GM12878 (cell line): ENCODE data around the gene BIN1. TPM values are rescaled to one million over a fixed set of nuclear protein-coding genes. Genes with fewer than 3 reads are reported as not detected.
A peak's percentile ranks its signal among the peaks of the same experiment; 100 is the strongest.

Experiments used
- ATF7 ChIP-seq: fragments of 450-650 bp; IDR thresholded peaks from 2 replicates; pipeline ENCODE4 v1.6.1; 2016; ENCODE audit warnings: low read depth, mild to moderate bottlenecking
- CBFB ChIP-seq: IDR thresholded peaks from 2 replicates; pipeline ENCODE4 v1.6.1; 2016; ENCODE audit warnings: antibody characterized with exemption, low read depth
- CEBPB ChIP-seq, 2 experiments: fragments of 150-350 bp in 1 of 2; IDR thresholded peaks; 2 replicates each; pipeline ENCODE4 v1.6.1; 2012 to 2014; ENCODE audit warnings: low read depth in 2 of 2, low read length in 2 of 2, borderline replicate concordance in 1 of 2, inconsistent platforms in 1 of 2
- DPF2 ChIP-seq: fragments of 450-650 bp; IDR thresholded peaks from 2 replicates; pipeline ENCODE4 v1.6.1; 2017; ENCODE audit warnings: mild to moderate bottlenecking
- EED ChIP-seq: sonication (generic); IDR thresholded peaks from 2 replicates; pipeline ENCODE4 v1.6.1; 2016; ENCODE audit warnings: antibody characterized with exemption, low read depth
- ETV6 ChIP-seq, 2 experiments: fragments of 450-650 bp in 1 of 2; IDR thresholded peaks in 1 of 2; conservative IDR thresholded peaks in 1 of 2; 2 replicates each; pipeline ENCODE4 v1.6.1; 2014; ENCODE audit warnings: antibody characterized with exemption in 1 of 2, borderline replicate concordance in 1 of 2, low read depth in 1 of 2, mild to moderate bottlenecking in 1 of 2, moderate library complexity in 1 of 2
- FOXK2 ChIP-seq: fragments of 450-650 bp; IDR thresholded peaks from 2 replicates; pipeline ENCODE4 v1.6.1; 2017; ENCODE audit warnings: mild to moderate bottlenecking, moderate library complexity
- FOXM1 ChIP-seq: IDR thresholded peaks from 2 replicates; pipeline ENCODE4 v1.6.1; 2012; ENCODE audit warnings: low read depth, mild to moderate bottlenecking, inconsistent platforms, low read length, moderate library complexity
- GATAD2B ChIP-seq: fragments of 450-650 bp; conservative IDR thresholded peaks from 2 replicates; pipeline ENCODE4 v1.6.1; 2017; ENCODE audit warnings: low read depth, mild to moderate bottlenecking, moderate library complexity
- KLF5 ChIP-seq: fragments of 450-650 bp; IDR thresholded peaks from 2 replicates; pipeline ENCODE4 v1.6.1; 2014; ENCODE audit warnings: mild to moderate bottlenecking; ENCODE audit not compliant: partially characterized antibody
- LARP7 ChIP-seq: fragments of 450-650 bp; IDR thresholded peaks from 2 replicates; pipeline ENCODE4 v1.6.1; 2017; ENCODE audit warnings: mild to moderate bottlenecking
- MYB ChIP-seq: fragments of 150-350 bp; IDR thresholded peaks from 2 replicates; pipeline ENCODE4 v1.6.1; 2014; ENCODE audit warnings: mild to moderate bottlenecking, low read depth, low read length, borderline replicate concordance
- NR2F1 ChIP-seq: fragments of 450-650 bp; conservative IDR thresholded peaks from 2 replicates; pipeline ENCODE4 v1.6.1; 2017; ENCODE audit warnings: mild to moderate bottlenecking
- POU2F2 ChIP-seq: IDR thresholded peaks from 3 replicates; pipeline ENCODE4 v1.6.1; 2011; ENCODE audit warnings: low read depth, mild to moderate bottlenecking, low read length, borderline replicate concordance
- RB1 ChIP-seq: fragments of 450-650 bp; formaldehyde crosslinking; IDR thresholded peaks from 2 replicates; pipeline ENCODE4 v1.6.1; 2017; ENCODE audit warnings: mild to moderate bottlenecking, borderline replicate concordance
- RBBP5 ChIP-seq: fragments of 200-600 bp; sonication (generic); conservative IDR thresholded peaks from 2 replicates; pipeline ENCODE4 v1.6.1; 2016
- RCOR1 ChIP-seq: conservative IDR thresholded peaks from 2 replicates; pipeline ENCODE4 v1.6.1; 2012; ENCODE audit warnings: low read depth, low read length, improper control_type of control experiment
- SMAD1 ChIP-seq: fragments of 450-650 bp; IDR thresholded peaks from 2 replicates; pipeline ENCODE4 v1.6.1; 2018; ENCODE audit warnings: mild to moderate bottlenecking, low read depth; ENCODE audit not compliant: partially characterized antibody
- SMARCA5 ChIP-seq: fragments of 450-650 bp; IDR thresholded peaks from 2 replicates; pipeline ENCODE4 v1.6.1; 2017; ENCODE audit warnings: mild to moderate bottlenecking
- STAT3 ChIP-seq: IDR thresholded peaks from 2 replicates; pipeline ENCODE4 v1.6.1; 2011; ENCODE audit warnings: low read depth, low read length, improper control_type of control experiment
- polyA plus RNA-seq, 11 experiments: library from polyadenylated mRNA; depleted of rRNA in 4 of 11; unstranded in 6 of 11; stranded (reverse) in 5 of 11; fragments of >200 nt; fragmentation: Nextera tagmentation in 4 of 11; fragmentation: Illumina TruSeq in 1 of 11; extraction: Ambion mirVana in 4 of 11; extraction: Trizol in 1 of 11; gene quantifications; 1 replicate in 1 of 11; 2 replicates in 10 of 11; pipeline versions ENCODE4 v1.2.1 to v1.2.3, GENCODE V29; 2011 to 2016; ENCODE audit warnings: inconsistent platforms in 2 of 11, missing spikeins in 2 of 11, low read depth in 1 of 11
- total RNA-seq, 4 experiments: library from RNA; depleted of rRNA in 3 of 4; stranded (reverse); fragments of >200 nt in 3 of 4; fragmentation: Illumina TruSeq in 1 of 4; extraction: Trizol in 1 of 4; gene quantifications; 2 replicates each; pipeline versions ENCODE4 v1.2.1 to v1.2.3, GENCODE V29; 2013 to 2021
- TF ChIP-seq, protein P1 (sequence below): fragments of 450-650 bp; formaldehyde crosslinking; IDR thresholded peaks from 2 replicates; pipeline ENCODE4 v1.5.0; 2022; ENCODE audit warnings: mild to moderate bottlenecking, missing genetic modification characterization
- TF ChIP-seq, protein P2 (sequence below): IDR thresholded peaks from 2 replicates; pipeline ENCODE4 v1.6.1; 2011; ENCODE audit warnings: borderline replicate concordance, low read depth, mild to moderate bottlenecking, moderate library complexity, mixed read lengths, low read length; ENCODE audit not compliant: insufficient read depth; ENCODE audit errors: extremely low read length
- TF ChIP-seq, protein P3 (sequence below): fragments of 450-650 bp; IDR thresholded peaks from 2 replicates; pipeline ENCODE4 v1.6.1; 2017; ENCODE audit warnings: mild to moderate bottlenecking, low read depth, inconsistent platforms; ENCODE audit not compliant: poor library complexity, severe bottlenecking
- TF ChIP-seq, protein P4 (sequence below): fragments of 450-650 bp; IDR thresholded peaks from 2 replicates; pipeline ENCODE4 v1.6.1; 2017; ENCODE audit warnings: low read depth, mild to moderate bottlenecking, moderate library complexity

BIN1 gene
- total and polyA plus RNA-seq, 10 of the 15 experiments (the other 5 are each of a cell fraction or from before 2014, with no cell fraction given): 0.32 to 21.3 (median 11.2) TPM

DNA sequence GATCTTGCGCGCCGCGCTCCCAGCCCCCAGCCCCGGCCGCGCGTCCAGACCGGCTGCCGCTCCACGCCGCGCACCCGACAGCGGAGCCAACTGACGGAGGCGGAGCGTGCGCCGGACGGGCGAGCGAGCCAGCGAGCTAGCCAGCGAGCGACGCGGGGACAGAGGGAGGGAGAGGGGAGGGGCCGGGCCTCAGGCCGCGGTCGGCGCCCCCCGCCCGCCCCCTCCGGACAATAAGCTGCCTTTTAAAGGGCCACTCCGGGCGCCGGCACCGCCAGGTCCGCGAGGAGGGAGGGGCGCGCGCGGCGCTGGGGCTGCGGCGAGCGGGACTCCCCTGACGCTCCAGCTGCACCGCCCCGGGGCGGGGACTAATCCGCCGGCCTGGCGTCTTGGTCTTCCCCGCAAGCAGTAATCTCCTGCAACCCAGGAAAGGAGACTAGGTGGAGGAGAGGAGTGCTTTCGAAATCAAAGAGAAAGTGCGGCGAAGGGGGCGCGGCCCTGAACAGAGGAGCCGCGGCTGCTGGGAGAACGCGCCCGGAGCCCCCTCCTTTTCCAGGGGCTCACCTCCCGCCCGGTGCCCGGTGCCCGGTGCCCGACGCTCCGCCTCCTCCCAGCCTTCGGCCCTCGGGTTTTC is at the start of gene BIN1 (continued):
- TF ChIP-seq MYB: no peak
- no peak for TF ChIP-seq RCOR1
- no peak for TF ChIP-seq SMARCA5
- TF ChIP-seq RB1: no peak; the same call in 1 of the 2 replicates
- no peak for TF ChIP-seq EED
- TF ChIP-seq, protein P1, sequence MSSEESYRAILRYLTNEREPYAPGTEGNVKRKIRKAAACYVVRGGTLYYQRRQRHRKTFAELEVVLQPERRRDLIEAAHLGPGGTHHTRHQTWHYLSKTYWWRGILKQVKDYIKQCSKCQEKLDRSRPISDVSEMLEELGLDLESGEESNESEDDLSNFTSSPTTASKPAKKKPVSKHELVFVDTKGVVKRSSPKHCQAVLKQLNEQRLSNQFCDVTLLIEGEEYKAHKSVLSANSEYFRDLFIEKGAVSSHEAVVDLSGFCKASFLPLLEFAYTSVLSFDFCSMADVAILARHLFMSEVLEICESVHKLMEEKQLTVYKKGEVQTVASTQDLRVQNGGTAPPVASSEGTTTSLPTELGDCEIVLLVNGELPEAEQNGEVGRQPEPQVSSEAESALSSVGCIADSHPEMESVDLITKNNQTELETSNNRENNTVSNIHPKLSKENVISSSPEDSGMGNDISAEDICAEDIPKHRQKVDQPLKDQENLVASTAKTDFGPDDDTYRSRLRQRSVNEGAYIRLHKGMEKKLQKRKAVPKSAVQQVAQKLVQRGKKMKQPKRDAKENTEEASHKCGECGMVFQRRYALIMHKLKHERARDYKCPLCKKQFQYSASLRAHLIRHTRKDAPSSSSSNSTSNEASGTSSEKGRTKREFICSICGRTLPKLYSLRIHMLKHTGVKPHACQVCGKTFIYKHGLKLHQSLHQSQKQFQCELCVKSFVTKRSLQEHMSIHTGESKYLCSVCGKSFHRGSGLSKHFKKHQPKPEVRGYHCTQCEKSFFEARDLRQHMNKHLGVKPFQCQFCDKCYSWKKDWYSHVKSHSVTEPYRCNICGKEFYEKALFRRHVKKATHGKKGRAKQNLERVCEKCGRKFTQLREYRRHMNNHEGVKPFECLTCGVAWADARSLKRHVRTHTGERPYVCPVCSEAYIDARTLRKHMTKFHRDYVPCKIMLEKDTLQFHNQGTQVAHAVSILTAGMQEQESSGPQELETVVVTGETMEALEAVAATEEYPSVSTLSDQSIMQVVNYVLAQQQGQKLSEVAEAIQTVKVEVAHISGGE (CRISPR knock-in tag): no peak
- TF ChIP-seq SMAD1: no peak
- TF ChIP-seq FOXK2: no peak
- no peak for TF ChIP-seq RBBP5
- TF ChIP-seq, protein P2, sequence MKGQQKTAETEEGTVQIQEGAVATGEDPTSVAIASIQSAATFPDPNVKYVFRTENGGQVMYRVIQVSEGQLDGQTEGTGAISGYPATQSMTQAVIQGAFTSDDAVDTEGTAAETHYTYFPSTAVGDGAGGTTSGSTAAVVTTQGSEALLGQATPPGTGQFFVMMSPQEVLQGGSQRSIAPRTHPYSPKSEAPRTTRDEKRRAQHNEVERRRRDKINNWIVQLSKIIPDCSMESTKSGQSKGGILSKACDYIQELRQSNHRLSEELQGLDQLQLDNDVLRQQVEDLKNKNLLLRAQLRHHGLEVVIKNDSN: no peak
- no peak for TF ChIP-seq FOXM1
- peak; percentile 65; the same call in 1 of the 2 replicates for TF ChIP-seq LARP7
- TF ChIP-seq ETV6 (conservative IDR thresholded peaks at IDR 0.05 in 1 of 2, IDR thresholded peaks at IDR 0.05 in 1 of 2; ENCODE audit: borderline replicate concordance in 1 of 2, low read depth in 1 of 2): no peak
- TF ChIP-seq STAT3: no peak
- TF ChIP-seq NR2F1: 0 out of 2 replicates have a peak, but pooled peaks have one; percentile 13
- TF ChIP-seq, protein P3, sequence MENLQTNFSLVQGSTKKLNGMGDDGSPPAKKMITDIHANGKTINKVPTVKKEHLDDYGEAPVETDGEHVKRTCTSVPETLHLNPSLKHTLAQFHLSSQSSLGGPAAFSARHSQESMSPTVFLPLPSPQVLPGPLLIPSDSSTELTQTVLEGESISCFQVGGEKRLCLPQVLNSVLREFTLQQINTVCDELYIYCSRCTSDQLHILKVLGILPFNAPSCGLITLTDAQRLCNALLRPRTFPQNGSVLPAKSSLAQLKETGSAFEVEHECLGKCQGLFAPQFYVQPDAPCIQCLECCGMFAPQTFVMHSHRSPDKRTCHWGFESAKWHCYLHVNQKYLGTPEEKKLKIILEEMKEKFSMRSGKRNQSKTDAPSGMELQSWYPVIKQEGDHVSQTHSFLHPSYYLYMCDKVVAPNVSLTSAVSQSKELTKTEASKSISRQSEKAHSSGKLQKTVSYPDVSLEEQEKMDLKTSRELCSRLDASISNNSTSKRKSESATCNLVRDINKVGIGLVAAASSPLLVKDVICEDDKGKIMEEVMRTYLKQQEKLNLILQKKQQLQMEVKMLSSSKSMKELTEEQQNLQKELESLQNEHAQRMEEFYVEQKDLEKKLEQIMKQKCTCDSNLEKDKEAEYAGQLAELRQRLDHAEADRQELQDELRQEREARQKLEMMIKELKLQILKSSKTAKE: no peak
- TF ChIP-seq, protein P4, sequence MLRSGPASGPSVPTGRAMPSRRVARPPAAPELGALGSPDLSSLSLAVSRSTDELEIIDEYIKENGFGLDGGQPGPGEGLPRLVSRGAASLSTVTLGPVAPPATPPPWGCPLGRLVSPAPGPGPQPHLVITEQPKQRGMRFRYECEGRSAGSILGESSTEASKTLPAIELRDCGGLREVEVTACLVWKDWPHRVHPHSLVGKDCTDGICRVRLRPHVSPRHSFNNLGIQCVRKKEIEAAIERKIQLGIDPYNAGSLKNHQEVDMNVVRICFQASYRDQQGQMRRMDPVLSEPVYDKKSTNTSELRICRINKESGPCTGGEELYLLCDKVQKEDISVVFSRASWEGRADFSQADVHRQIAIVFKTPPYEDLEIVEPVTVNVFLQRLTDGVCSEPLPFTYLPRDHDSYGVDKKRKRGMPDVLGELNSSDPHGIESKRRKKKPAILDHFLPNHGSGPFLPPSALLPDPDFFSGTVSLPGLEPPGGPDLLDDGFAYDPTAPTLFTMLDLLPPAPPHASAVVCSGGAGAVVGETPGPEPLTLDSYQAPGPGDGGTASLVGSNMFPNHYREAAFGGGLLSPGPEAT: 0 out of 2 replicates have a peak, but pooled peaks have one; percentile 20
- no peak for TF ChIP-seq POU2F2
- TF ChIP-seq GATAD2B: peak; percentile 75
- no peak for TF ChIP-seq CEBPB (IDR thresholded peaks at IDR 0.05; ENCODE audit: borderline replicate concordance in 1 of 2, low read depth in 2 of 2, low read length in 2 of 2)
- no peak for TF ChIP-seq ATF7
- TF ChIP-seq DPF2: peak; percentile 63
- no peak for TF ChIP-seq CBFB
- no peak for TF ChIP-seq KLF5
